ENCODE data around the gene TIMM13. TPM values are rescaled to one million over a fixed set of nuclear protein-coding genes. Genes with fewer than 3 reads are reported as not detected.

The TIMM13 gene
- total and polyA plus RNA-seq, 9 of the 15 experiments (the other 6 are each of a cell fraction or from before 2014, with no cell fraction given), result 17.6 to 215 (median 71.8) TPM

DNA sequence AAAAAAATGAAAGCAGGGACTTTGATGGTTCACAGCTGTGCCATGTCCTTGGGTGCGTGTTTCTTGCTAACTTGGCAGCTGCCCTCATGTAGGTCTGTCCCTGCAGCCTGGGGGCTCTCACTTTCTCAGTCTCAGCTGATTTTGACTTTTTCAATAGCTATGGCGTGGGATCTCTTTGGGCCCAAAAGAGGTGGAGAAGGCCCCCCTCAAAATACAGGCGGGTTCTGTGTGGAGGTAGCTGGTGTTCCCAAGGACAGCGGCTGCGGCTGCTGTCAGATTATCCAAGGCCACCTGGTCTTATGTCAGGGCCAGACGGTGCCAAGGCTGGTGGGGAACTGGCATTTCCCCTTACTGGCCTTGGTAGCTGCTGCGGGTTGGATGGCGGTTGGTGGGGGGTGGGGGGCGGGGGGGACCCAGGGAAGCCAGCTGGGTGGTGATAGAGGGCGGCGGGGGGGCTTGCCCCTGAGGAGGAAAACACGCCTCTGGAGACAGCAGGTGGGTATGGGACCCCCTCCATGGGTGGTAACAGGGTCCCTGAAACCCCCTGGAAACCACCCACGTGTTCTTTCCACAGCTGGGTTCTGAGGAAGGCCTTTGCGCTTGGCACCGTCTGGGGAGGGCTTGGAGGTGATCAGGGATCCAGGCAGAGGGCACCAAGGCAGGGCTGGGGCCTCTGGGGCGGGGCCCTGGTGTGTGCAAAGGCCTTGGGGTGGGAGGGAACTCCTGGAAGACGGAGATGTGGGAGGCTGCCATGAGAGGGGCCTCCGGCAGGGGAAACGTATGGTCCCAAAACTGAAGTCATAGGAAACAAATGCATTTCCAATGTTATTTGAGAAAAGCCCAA is 4.1 kb downstream of the TIMM13 start:
- whole genome bisulfite sequencing (ENCODE audit: insufficient coverage, low coverage, missing lambda C conversion rate), result 86% methylated on average over 13 of the region's 19 CpGs
- POLR2A ChIA-PET, result interaction anchor here (0.8 to 0.9 kb wide), 3 partner anchors 24 to 1583 kb away, joined by 3 to 4 read pairs (median 4); no protein-coding TSS in a partner anchor
- intact Hi-C loops (cut with micrococcal nuclease), result no loop called here

DNA sequence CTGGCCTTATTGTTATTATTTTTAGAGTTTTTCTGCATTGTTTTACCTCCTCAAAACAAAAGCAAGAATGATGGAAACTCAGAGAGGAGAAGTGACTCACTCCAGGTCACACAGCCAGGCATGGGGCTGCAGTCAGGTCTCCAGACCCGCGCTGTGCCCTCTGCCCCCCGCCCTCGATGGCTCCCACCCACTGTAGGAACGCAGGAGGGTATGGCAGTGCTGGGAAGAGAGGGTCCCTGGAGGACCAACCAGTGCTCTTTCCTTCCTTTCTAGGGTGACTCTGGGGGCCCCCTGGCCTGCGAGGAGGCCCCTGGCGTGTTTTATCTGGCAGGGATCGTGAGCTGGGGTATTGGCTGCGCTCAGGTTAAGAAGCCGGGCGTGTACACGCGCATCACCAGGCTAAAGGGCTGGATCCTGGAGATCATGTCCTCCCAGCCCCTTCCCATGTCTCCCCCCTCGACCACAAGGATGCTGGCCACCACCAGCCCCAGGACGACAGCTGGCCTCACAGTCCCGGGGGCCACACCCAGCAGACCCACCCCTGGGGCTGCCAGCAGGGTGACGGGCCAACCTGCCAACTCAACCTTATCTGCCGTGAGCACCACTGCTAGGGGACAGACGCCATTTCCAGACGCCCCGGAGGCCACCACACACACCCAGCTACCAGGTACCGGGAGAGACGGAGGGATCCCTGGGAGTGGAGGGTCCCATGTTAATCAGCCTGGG is 5.6 kb downstream of the TIMM13 start:
- ATAC-seq, result no peak
- Histone ChIP-seq H3K36me3 (ENCODE audit: control insufficient read depth, insufficient read depth, low read length) (peaks cover 60% of the 10 kb centered on the region; the same call in 2 of the 3 replicates), H3K9ac (ENCODE audit: insufficient read depth in 1 of 2, low read depth in 2 of 2, low read length in 2 of 2) (peak overlapping the region in 1 of 2 experiments; percentile 17; a peak in 2 of 4 replicates), H3K4me1 (replicated peaks in 1 of 2; ENCODE audit: control insufficient read depth in 2 of 2, insufficient read depth in 2 of 2, low read length in 2 of 2) (peaks cover 8 to 41% of the 10 kb centered on the region in 2 experiments; a peak in 4 of 5 replicates), H3K4me2 (ENCODE audit: insufficient read depth, low read length) (no peak overlapping the region), H3K4me3 (no peak overlapping the region), H3K9me3 (replicated peaks; ENCODE audit: control insufficient read depth, insufficient read depth, low read depth, low read length) (no peaks in the 10 kb centered on the region), H3K9me1 (ENCODE audit: control insufficient read depth, insufficient read depth, low read length) (no peaks in the 10 kb centered on the region), H2AFZ (ENCODE audit: low read depth, low read length) (no peak overlapping the region), H4K20me1 (replicated peaks; ENCODE audit: control insufficient read depth, insufficient read depth, low read length) (peaks cover 8% of the 10 kb centered on the region; the same call in 1 of the 2 replicates), H3K27ac (ENCODE audit: extremely low read depth, low read depth, low read length) (no peak overlapping the region), H3K79me2 (ENCODE audit: control insufficient read depth, insufficient read depth, low read length) (peaks cover 37% of the 10 kb centered on the region), H3K27me3 (ENCODE audit: control insufficient read depth in 2 of 2, insufficient read depth in 2 of 2, low read length in 2 of 2) (no peaks in the 10 kb centered on the region)
- intact Hi-C loops (cut with micrococcal nuclease), result no loop called here
- in situ Hi-C loops (cut with MboI), result no loop called here
- 85% methylated on average over 22 of the region's 23 CpGs for WGBS (ENCODE audit: insufficient coverage, low coverage, missing lambda C conversion rate)
- ChIA-PET POLR2A (no interaction called here), CTCF (ENCODE audit: low intra/inter-chr PET ratio) (no interaction called here)
- BruUV-seq (replicated peaks), result no TSS peak
- no peak for FAIRE-seq
- TF ChIP-seq POLR2AphosphoS5 (IDR thresholded peaks at IDR 0.05; ENCODE audit: control insufficient read depth, insufficient read depth, low read depth, low read length), result peak; percentile 18; the same call in 1 of the 2 replicates
- TF ChIP-seq POLR2G (IDR thresholded peaks at IDR 0.05; ENCODE audit: low read depth, low read length), result peak; percentile 75
- TF ChIP-seq HNRNPL (IDR thresholded peaks at IDR 0.05; ENCODE audit: low read depth, low read length), result no peak
- no peak for TF ChIP-seq MTA2 (IDR thresholded peaks at IDR 0.05; ENCODE audit: low read depth)
- no peak for TF ChIP-seq PHB (CRISPR knock-in tag; IDR thresholded peaks at IDR 0.05)
- TF ChIP-seq RBM22 (IDR thresholded peaks at IDR 0.05; ENCODE audit: low read depth, low read length, poor library complexity, severe bottlenecking), result peak; percentile 67
- peak; percentile 61 for TF ChIP-seq RBFOX2 (IDR thresholded peaks at IDR 0.05; ENCODE audit: low read depth, low read length)
- DNase-seq (ENCODE audit: extremely low read depth in 1 of 4, low spot score in 3 of 4), result no peak

More for the DNA sequence above, 4.1 kb downstream of the TIMM13 start:
- Histone ChIP-seq H3K27me3 (ENCODE audit: control insufficient read depth in 2 of 2, insufficient read depth in 2 of 2, low read length in 2 of 2) (no peaks in the 10 kb centered on the region), H3K4me3 (no peak overlapping the region), H3K9ac (ENCODE audit: insufficient read depth in 1 of 2, low read depth in 2 of 2, low read length in 2 of 2) (no peak overlapping the region; a peak in 1 of 4 replicates), H3K79me2 (ENCODE audit: control insufficient read depth, insufficient read depth, low read length) (peaks cover 43% of the 10 kb centered on the region), H4K20me1 (replicated peaks; ENCODE audit: control insufficient read depth, insufficient read depth, low read length) (peaks cover 10% of the 10 kb centered on the region; the same call in 1 of the 2 replicates), H3K27ac (ENCODE audit: extremely low read depth, low read depth, low read length) (no peak overlapping the region), H2AFZ (ENCODE audit: low read depth, low read length) (no peak overlapping the region), H3K36me3 (ENCODE audit: control insufficient read depth, insufficient read depth, low read length) (peaks cover 53% of the 10 kb centered on the region; the same call in 2 of the 3 replicates), H3K4me1 (replicated peaks in 1 of 2; ENCODE audit: control insufficient read depth in 2 of 2, insufficient read depth in 2 of 2, low read length in 2 of 2) (peaks cover 11 to 56% of the 10 kb centered on the region in 2 experiments; a peak in 4 of 5 replicates), H3K9me1 (ENCODE audit: control insufficient read depth, insufficient read depth, low read length) (no peaks in the 10 kb centered on the region), H3K9me3 (replicated peaks; ENCODE audit: control insufficient read depth, insufficient read depth, low read depth, low read length) (no peaks in the 10 kb centered on the region), H3K4me2 (ENCODE audit: insufficient read depth, low read length) (no peak overlapping the region)
- FAIRE-seq (no peak), DNase-seq (ENCODE audit: extremely low read depth in 1 of 4, low spot score in 3 of 4) (no peak), ATAC-seq (no peak)
- in situ Hi-C loops (cut with MboI), result no loop called here
- TF ChIP-seq CHD1 (IDR thresholded peaks at IDR 0.05; ENCODE audit: low read length) (no peak), POLR2G (IDR thresholded peaks at IDR 0.05; ENCODE audit: low read depth, low read length) (peak; percentile 56; the same call in 1 of the 2 replicates)
- CTCF ChIA-PET (ENCODE audit: low intra/inter-chr PET ratio), result no interaction called here
- BruUV-seq (replicated peaks), result no TSS peak

All from K562 (cell line).